GM23338 (cell line): Measurements from ENCODE around the gene EGR2. TPM values are rescaled to one million over a fixed set of nuclear protein-coding genes. Genes with fewer than 3 reads are reported as not detected.
A peak's percentile ranks its signal among the peaks of the same experiment; 100 is the strongest.

Source experiments
- ATAC-seq: fragments of 200-7000 bp; cut with Tn5 transposase; 3 replicates; pipeline ENCODE4 v1.9.1; 2020
- DNase-seq: peaks from one replicate; pipeline ENCODE4 v3.0.0-alpha.2; 2015; ENCODE audit warnings: low spot score
- H2AFZ ChIP-seq: fragments of 200-600 bp; sonication (generic); 2 replicates; pipeline ENCODE4 v1.8.0; 2016; ENCODE audit warnings: antibody characterized with exemption, mild to moderate bottlenecking, moderate library complexity
- H3F3A ChIP-seq: fragments of 200-600 bp; sonication (generic); replicated peaks from 2 replicates; pipeline ENCODE4 v1.8.0; 2017; ENCODE audit warnings: antibody characterized with exemption, mixed run types, low read depth
- H3K27ac ChIP-seq: fragments of 200-600 bp; sonication (generic); 2 replicates; pipeline ENCODE4 v1.6.1; 2016; ENCODE audit warnings: low read depth
- H3K27me3 ChIP-seq: fragments of 200-600 bp; sonication (generic); 2 replicates; pipeline ENCODE4 v1.8.0; 2016; ENCODE audit warnings: mild to moderate bottlenecking, mixed run types, moderate library complexity; ENCODE audit not compliant: insufficient read depth
- H3K36me3 ChIP-seq: fragments of 200-600 bp; sonication (generic); 2 replicates; pipeline ENCODE4 v1.8.0; 2016; ENCODE audit warnings: mild to moderate bottlenecking; ENCODE audit not compliant: insufficient read depth
- H3K4me1 ChIP-seq: fragments of 200-600 bp; sonication (generic); 2 replicates; pipeline ENCODE4 v1.8.0; 2016; ENCODE audit warnings: mild to moderate bottlenecking, moderate library complexity; ENCODE audit not compliant: insufficient read depth
- H3K4me2 ChIP-seq: fragments of 200-600 bp; sonication (generic); 2 replicates; pipeline ENCODE4 v1.7.1; 2017; ENCODE audit warnings: mixed run types
- H3K4me3 ChIP-seq: fragments of 200-600 bp; sonication (generic); 2 replicates; pipeline ENCODE4 v1.6.1; 2016; ENCODE audit warnings: mixed run types
- H3K79me2 ChIP-seq: fragments of 200-600 bp; sonication (generic); replicated peaks from 2 replicates; pipeline ENCODE4 v1.8.0; 2017; ENCODE audit warnings: mild to moderate bottlenecking; ENCODE audit not compliant: insufficient read depth
- H3K9me2 ChIP-seq: fragments of 200-600 bp; sonication (generic); 2 replicates; pipeline ENCODE4 v1.8.0; 2017; ENCODE audit not compliant: insufficient read depth
- H4K20me1 ChIP-seq: fragments of 200-600 bp; sonication (generic); replicated peaks from 2 replicates; pipeline ENCODE4 v1.8.0; 2017; ENCODE audit warnings: mild to moderate bottlenecking; ENCODE audit not compliant: insufficient read depth
- H3K27ac Mint-ChIP-seq: 2 replicates; pipeline ENCODE4 v1.8.0; 2020; ENCODE audit warnings: inconsistent platforms, mild to moderate bottlenecking, moderate library complexity, mixed read lengths
- H3K27me3 Mint-ChIP-seq: 3 replicates; pipeline ENCODE4 v1.8.0; 2022; ENCODE audit warnings: low read depth, mild to moderate bottlenecking, moderate library complexity, mixed read lengths, inconsistent platforms; ENCODE audit not compliant: insufficient read depth, poor library complexity
- H3K36me3 Mint-ChIP-seq: 3 replicates; pipeline ENCODE4 v1.8.0; 2021; ENCODE audit warnings: low read depth, mild to moderate bottlenecking, inconsistent platforms, moderate library complexity, mixed read lengths
- H3K4me1 Mint-ChIP-seq: 3 replicates; pipeline ENCODE4 v1.8.0; 2020; ENCODE audit warnings: mild to moderate bottlenecking, inconsistent platforms, mixed read lengths
- H3K4me3 Mint-ChIP-seq: 3 replicates; pipeline ENCODE4 v1.8.0; 2021; ENCODE audit warnings: moderate library complexity, mild to moderate bottlenecking, inconsistent platforms, mixed read lengths
- H3K9me3 Mint-ChIP-seq: 3 replicates; pipeline ENCODE4 v1.8.0; 2020; ENCODE audit warnings: moderate library complexity, mild to moderate bottlenecking, inconsistent platforms, mixed read lengths
- CTCF ChIP-seq, 2 experiments: fragments of 200-600 bp in 1 of 2; sonication (generic) in 1 of 2; conservative IDR thresholded peaks; 2 replicates each; pipeline versions ENCODE4 v1.5.1 to v1.6.1; 2016 to 2017; ENCODE audit warnings: antibody characterized with exemption in 2 of 2, low read depth in 2 of 2, mild to moderate bottlenecking in 2 of 2, moderate library complexity in 1 of 2
- JUNB ChIP-seq: IDR thresholded peaks from one replicate; pipeline ENCODE4 v1.6.1; 2016; ENCODE audit warnings: antibody characterized with exemption; ENCODE audit not compliant: unreplicated experiment
- NANOG ChIP-seq: IDR thresholded peaks from 2 replicates; pipeline ENCODE4 v1.6.1; 2016; ENCODE audit warnings: antibody characterized with exemption, borderline replicate concordance
- REST ChIP-seq: IDR thresholded peaks from one replicate; pipeline ENCODE4 v1.6.1; 2018; ENCODE audit warnings: antibody characterized with exemption; ENCODE audit not compliant: unreplicated experiment
- STAT1 ChIP-seq: IDR thresholded peaks from one replicate; pipeline ENCODE4 v1.6.1; 2016; ENCODE audit warnings: antibody characterized with exemption; ENCODE audit not compliant: unreplicated experiment
- ZNF331 ChIP-seq: fragments of 250-450 bp; sonication (Bioruptor Pico); IDR thresholded peaks from 2 replicates; pipeline ENCODE4 v1.5.0; 2020; ENCODE audit warnings: low read depth, mild to moderate bottlenecking, moderate library complexity
- ZNF462 ChIP-seq: fragments of 250-450 bp; sonication (Bioruptor Pico); IDR thresholded peaks from 2 replicates; pipeline ENCODE4 v1.5.0; 2020; ENCODE audit warnings: mild to moderate bottlenecking, moderate library complexity
- polyA plus RNA-seq: library from polyadenylated mRNA; unstranded; fragments of >200 nt; fragmentation: Nextera tagmentation; extraction: Ambion mirVana; gene quantifications from 2 replicates; pipeline ENCODE4 v1.2.1, GENCODE V29; 2016
- total RNA-seq: library from RNA; depleted of rRNA; stranded (reverse); fragments of >200 nt; shearing (Covaris generic); gene quantifications from 2 replicates; pipeline ENCODE4 v1.2.3, GENCODE V29; 2014

The EGR2 gene
- total and polyA plus RNA-seq, 2 experiments from 2014 or later, result 2.3 to 3.5 TPM

DNA sequence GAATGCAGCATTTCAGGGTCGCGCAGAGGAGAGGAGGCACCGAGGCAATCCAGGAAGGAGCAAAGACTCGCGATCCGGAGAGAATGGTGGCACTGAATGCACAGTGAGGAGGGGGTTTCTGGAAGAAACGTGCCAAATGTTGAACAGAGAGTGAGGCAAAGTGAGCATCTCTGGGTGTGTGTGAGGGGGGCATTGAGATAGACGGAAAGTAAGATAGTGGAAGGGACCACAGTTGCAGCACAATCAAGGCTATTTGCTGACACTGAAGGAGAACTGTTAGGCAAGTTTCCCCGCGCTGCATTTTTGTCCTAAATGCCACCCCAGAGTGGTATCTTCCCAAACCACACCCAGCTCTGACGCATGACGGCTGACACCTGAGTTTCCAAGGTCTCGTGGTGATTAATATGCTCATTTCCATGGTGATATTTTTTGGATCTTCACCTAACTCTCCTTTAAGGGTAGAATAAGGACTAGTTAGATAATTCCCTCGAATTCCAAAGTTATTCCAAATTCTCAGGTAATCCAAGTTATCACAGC is 26.1 kb downstream of the EGR2 start:
- peak overlapping the region; percentile 76; the same call in 1 of the 2 replicates for H2AFZ ChIP-seq

More for the DNA sequence above, 26.1 kb downstream of the EGR2 start:
- H3K4me3 Mint-ChIP-seq, result no peak overlapping the region
- no peaks in the 10 kb centered on the region for H3K79me2 ChIP-seq
- H3K9me2 ChIP-seq, result no peaks in the 10 kb centered on the region
- H3K27ac ChIP-seq, result no peak overlapping the region
- no peak overlapping the region for H3K27ac Mint-ChIP-seq
- no peaks in the 10 kb centered on the region for H3F3A ChIP-seq
- H3K27me3 ChIP-seq, result no peaks in the 10 kb centered on the region
- H3K4me1 ChIP-seq, result no peaks in the 10 kb centered on the region
- ATAC-seq (no peak), DNase-seq (no peak)
- H3K9me3 Mint-ChIP-seq, result peaks cover 24% of the 10 kb centered on the region
- H4K20me1 ChIP-seq, result no peaks in the 10 kb centered on the region
- peaks cover 2% of the 10 kb centered on the region for H3K27me3 Mint-ChIP-seq
- H3K4me3 ChIP-seq, result no peak overlapping the region
- H3K36me3 Mint-ChIP-seq, result peaks cover 12% of the 10 kb centered on the region; the same call in 2 of the 3 replicates
- H3K36me3 ChIP-seq, result no peaks in the 10 kb centered on the region
- TF ChIP-seq STAT1 (no peak), ZNF462 (no peak), REST (no peak), CTCF (conservative IDR thresholded peaks at IDR 0.05; ENCODE audit: low read depth in 2 of 2) (no peak), ZNF331 (CRISPR knock-in tag) (no peak), NANOG (no peak), JUNB (no peak)
- no peak overlapping the region for H3K4me2 ChIP-seq
- H3K4me1 Mint-ChIP-seq, result peaks cover 4% of the 10 kb centered on the region; the same call in 1 of the 3 replicates
